Calu3 (cell line): ENCODE measurements around the gene ROCK1. TPM values are rescaled to one million over a fixed set of nuclear protein-coding genes. Genes with fewer than 3 reads are reported as not detected.

Source experiments
- BruUV-seq: library from RNA; stranded (reverse); fragments of 400-500 nt; replicated peaks from 2 replicates; lab custom pipeline; 2021; lab: Mats Ljungman, UMichigan
- CTCF ChIA-PET: fragments of 300-600 bp; sonication (Branson Sonifier 250); formaldehyde crosslinking; loops from one replicate; lab custom pipeline; 2022; ENCODE audit warnings: antibody characterized with exemption; lab: Charles Lee
- DNase-seq: peaks from one replicate; pipeline ENCODE4 v3.0.0; 2022
- H3K27ac Mint-ChIP-seq: one replicate; pipeline ENCODE4 v1.8.0; 2022; ENCODE audit warnings: mixed read lengths; ENCODE audit not compliant: unreplicated experiment
- H3K27me3 Mint-ChIP-seq: one replicate; pipeline ENCODE4 v1.8.0; 2022; ENCODE audit warnings: mixed read lengths; ENCODE audit not compliant: unreplicated experiment
- H3K36me3 Mint-ChIP-seq: one replicate; pipeline ENCODE4 v1.8.0; 2022; ENCODE audit warnings: mild to moderate bottlenecking, moderate library complexity, mixed read lengths; ENCODE audit not compliant: insufficient read depth, unreplicated experiment
- H3K4me1 Mint-ChIP-seq: one replicate; pipeline ENCODE4 v1.8.0; 2022; ENCODE audit warnings: mild to moderate bottlenecking, low read depth, mixed read lengths; ENCODE audit not compliant: unreplicated experiment
- H3K4me3 Mint-ChIP-seq: one replicate; pipeline ENCODE4 v1.8.0; 2022; ENCODE audit warnings: mild to moderate bottlenecking, low read depth, moderate library complexity, mixed read lengths; ENCODE audit not compliant: unreplicated experiment
- H3K9me3 Mint-ChIP-seq: one replicate; pipeline ENCODE4 v1.8.0; 2022; ENCODE audit warnings: low read depth, mixed read lengths; ENCODE audit not compliant: unreplicated experiment
- CTCF ChIP-seq: fragments of 200-600 bp; IDR thresholded peaks from one replicate; pipeline ENCODE4 v1.8.0; 2022; ENCODE audit warnings: antibody characterized with exemption; ENCODE audit not compliant: unreplicated experiment
- intact Hi-C: fragments of 100-400 bp; cut with micrococcal nuclease; formaldehyde crosslinking; loops from one replicate; pipeline ENCODE4 v1.10.0; 2022; ENCODE audit not compliant: unreplicated experiment
- total RNA-seq: library from RNA; stranded (reverse); gene quantifications from 2 replicates; pipeline ENCODE4 v1.2.3, GENCODE V29; 2022

ROCK1 gene
- total RNA-seq, 1 experiment from 2014 or later: 50.9 TPM

GRCh38 chr18:21131698-21132227 is 20.1 kb upstream of the ROCK1 start:
- Mint-ChIP-seq H3K27ac (no peak overlapping the region), H3K9me3 (no peaks in the 10 kb centered on the region), H3K4me1 (no peaks in the 10 kb centered on the region), H3K36me3 (no peaks in the 10 kb centered on the region), H3K4me3 (no peak overlapping the region), H3K27me3 (no peaks in the 10 kb centered on the region)
- no peak for TF ChIP-seq CTCF
- intact Hi-C loops: loop anchor here (10.0 kb wide), 1 partner anchor 163 kb away; no protein-coding TSS in a partner anchor
- CTCF ChIA-PET: no interaction called here
- no peak for DNase-seq
- BruUV-seq: no TSS peak

- CTCF ChIA-PET: no interaction called here
- DNase-seq: no peak
- Mint-ChIP-seq H3K4me1 (no peaks in the 10 kb centered on the region), H3K4me3 (no peak overlapping the region), H3K9me3 (no peaks in the 10 kb centered on the region), H3K27ac (no peak overlapping the region), H3K36me3 (no peaks in the 10 kb centered on the region), H3K27me3 (no peaks in the 10 kb centered on the region)
- intact Hi-C loops: loop anchor here (10.0 kb wide), 1 partner anchor 165 kb away; no protein-coding TSS in a partner anchor
- no peak for TF ChIP-seq CTCF
- no TSS peak for BruUV-seq
These were observed 18.1 kb upstream of the ROCK1 start for GRCh38 chr18:21129566-21130216.

- Mint-ChIP-seq H3K4me1 (no peaks in the 10 kb centered on the region), H3K27me3 (no peaks in the 10 kb centered on the region), H3K36me3 (no peaks in the 10 kb centered on the region), H3K27ac (no peak overlapping the region), H3K9me3 (no peaks in the 10 kb centered on the region), H3K4me3 (no peak overlapping the region)
- no TSS peak for BruUV-seq
- DNase-seq: no peak
- CTCF ChIA-PET: no interaction called here
- intact Hi-C loops: no loop called here
- no peak for TF ChIP-seq CTCF
These were observed 11.8 kb upstream of the ROCK1 start for GRCh38 chr18:21123290-21123926.

GRCh38 chr18:21118806-21119205 is 7.2 kb upstream of the ROCK1 start:
- intact Hi-C loops: no loop called here
- BruUV-seq: no TSS peak
- no peaks in the 10 kb centered on the region for H3K9me3 Mint-ChIP-seq
- DNase-seq: no peak
- H3K36me3 Mint-ChIP-seq: no peaks in the 10 kb centered on the region
- CTCF ChIA-PET: no interaction called here
- H3K4me1 Mint-ChIP-seq: no peaks in the 10 kb centered on the region
- no peak for TF ChIP-seq CTCF
- no peak overlapping the region for H3K27ac Mint-ChIP-seq
- no peaks in the 10 kb centered on the region for H3K27me3 Mint-ChIP-seq
- no peak overlapping the region for H3K4me3 Mint-ChIP-seq
